GM23338 (cell line): Measurements from ENCODE around the gene NCKAP5.

Experiments used
- CREB1 ChIP-seq: fragments of 250-450 bp; sonication (Bioruptor Pico); IDR thresholded peaks from 2 replicates; pipeline ENCODE4 v1.5.0; 2020; ENCODE audit warnings: low read depth, mild to moderate bottlenecking, moderate library complexity
- ETS1 ChIP-seq: IDR thresholded peaks from 2 replicates; pipeline ENCODE4 v1.6.1; 2016; ENCODE audit warnings: antibody characterized with exemption
- EZH2 ChIP-seq: fragments of 200-600 bp; sonication (generic); IDR thresholded peaks from one replicate; pipeline ENCODE4 v1.8.0; 2017; ENCODE audit warnings: antibody characterized with exemption, mild to moderate bottlenecking, low read depth; ENCODE audit not compliant: unreplicated experiment
- EZH2phosphoT487 ChIP-seq: fragments of 200-600 bp; sonication (generic); IDR thresholded peaks from one replicate; pipeline ENCODE4 v1.8.1; 2018; ENCODE audit warnings: antibody characterized with exemption; ENCODE audit not compliant: unreplicated experiment
- JUNB ChIP-seq: IDR thresholded peaks from one replicate; pipeline ENCODE4 v1.6.1; 2016; ENCODE audit warnings: antibody characterized with exemption; ENCODE audit not compliant: unreplicated experiment
- NANOG ChIP-seq: IDR thresholded peaks from 2 replicates; pipeline ENCODE4 v1.6.1; 2016; ENCODE audit warnings: antibody characterized with exemption, borderline replicate concordance
- POLR2AphosphoS5 ChIP-seq: IDR thresholded peaks from 2 replicates; pipeline ENCODE4 v1.6.1; 2016; ENCODE audit warnings: antibody characterized with exemption, low read depth
- STAT1 ChIP-seq: IDR thresholded peaks from one replicate; pipeline ENCODE4 v1.6.1; 2016; ENCODE audit warnings: antibody characterized with exemption; ENCODE audit not compliant: unreplicated experiment
- ZNF331 ChIP-seq: fragments of 250-450 bp; sonication (Bioruptor Pico); IDR thresholded peaks from 2 replicates; pipeline ENCODE4 v1.5.0; 2020; ENCODE audit warnings: low read depth, mild to moderate bottlenecking, moderate library complexity
- TF ChIP-seq, protein P1 (sequence below), 2 experiments: fragments of 200-600 bp in 1 of 2; sonication (generic) in 1 of 2; conservative IDR thresholded peaks; 2 replicates each; pipeline versions ENCODE4 v1.5.1 to v1.6.1; 2016 to 2017; ENCODE audit warnings: antibody characterized with exemption in 2 of 2, low read depth in 2 of 2, mild to moderate bottlenecking in 2 of 2, moderate library complexity in 1 of 2
- TF ChIP-seq, protein P2 (sequence below): IDR thresholded peaks from one replicate; pipeline ENCODE4 v1.6.1; 2018; ENCODE audit warnings: antibody characterized with exemption; ENCODE audit not compliant: unreplicated experiment

GRCh38 chr2:133072837-133073694 is 495.2 kb downstream of the NCKAP5 start:
- TF ChIP-seq, protein P1, sequence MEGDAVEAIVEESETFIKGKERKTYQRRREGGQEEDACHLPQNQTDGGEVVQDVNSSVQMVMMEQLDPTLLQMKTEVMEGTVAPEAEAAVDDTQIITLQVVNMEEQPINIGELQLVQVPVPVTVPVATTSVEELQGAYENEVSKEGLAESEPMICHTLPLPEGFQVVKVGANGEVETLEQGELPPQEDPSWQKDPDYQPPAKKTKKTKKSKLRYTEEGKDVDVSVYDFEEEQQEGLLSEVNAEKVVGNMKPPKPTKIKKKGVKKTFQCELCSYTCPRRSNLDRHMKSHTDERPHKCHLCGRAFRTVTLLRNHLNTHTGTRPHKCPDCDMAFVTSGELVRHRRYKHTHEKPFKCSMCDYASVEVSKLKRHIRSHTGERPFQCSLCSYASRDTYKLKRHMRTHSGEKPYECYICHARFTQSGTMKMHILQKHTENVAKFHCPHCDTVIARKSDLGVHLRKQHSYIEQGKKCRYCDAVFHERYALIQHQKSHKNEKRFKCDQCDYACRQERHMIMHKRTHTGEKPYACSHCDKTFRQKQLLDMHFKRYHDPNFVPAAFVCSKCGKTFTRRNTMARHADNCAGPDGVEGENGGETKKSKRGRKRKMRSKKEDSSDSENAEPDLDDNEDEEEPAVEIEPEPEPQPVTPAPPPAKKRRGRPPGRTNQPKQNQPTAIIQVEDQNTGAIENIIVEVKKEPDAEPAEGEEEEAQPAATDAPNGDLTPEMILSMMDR (conservative IDR thresholded peaks at IDR 0.05; ENCODE audit: low read depth in 2 of 2), result no peak
- TF ChIP-seq EZH2phosphoT487, result no peak
- TF ChIP-seq, protein P2, sequence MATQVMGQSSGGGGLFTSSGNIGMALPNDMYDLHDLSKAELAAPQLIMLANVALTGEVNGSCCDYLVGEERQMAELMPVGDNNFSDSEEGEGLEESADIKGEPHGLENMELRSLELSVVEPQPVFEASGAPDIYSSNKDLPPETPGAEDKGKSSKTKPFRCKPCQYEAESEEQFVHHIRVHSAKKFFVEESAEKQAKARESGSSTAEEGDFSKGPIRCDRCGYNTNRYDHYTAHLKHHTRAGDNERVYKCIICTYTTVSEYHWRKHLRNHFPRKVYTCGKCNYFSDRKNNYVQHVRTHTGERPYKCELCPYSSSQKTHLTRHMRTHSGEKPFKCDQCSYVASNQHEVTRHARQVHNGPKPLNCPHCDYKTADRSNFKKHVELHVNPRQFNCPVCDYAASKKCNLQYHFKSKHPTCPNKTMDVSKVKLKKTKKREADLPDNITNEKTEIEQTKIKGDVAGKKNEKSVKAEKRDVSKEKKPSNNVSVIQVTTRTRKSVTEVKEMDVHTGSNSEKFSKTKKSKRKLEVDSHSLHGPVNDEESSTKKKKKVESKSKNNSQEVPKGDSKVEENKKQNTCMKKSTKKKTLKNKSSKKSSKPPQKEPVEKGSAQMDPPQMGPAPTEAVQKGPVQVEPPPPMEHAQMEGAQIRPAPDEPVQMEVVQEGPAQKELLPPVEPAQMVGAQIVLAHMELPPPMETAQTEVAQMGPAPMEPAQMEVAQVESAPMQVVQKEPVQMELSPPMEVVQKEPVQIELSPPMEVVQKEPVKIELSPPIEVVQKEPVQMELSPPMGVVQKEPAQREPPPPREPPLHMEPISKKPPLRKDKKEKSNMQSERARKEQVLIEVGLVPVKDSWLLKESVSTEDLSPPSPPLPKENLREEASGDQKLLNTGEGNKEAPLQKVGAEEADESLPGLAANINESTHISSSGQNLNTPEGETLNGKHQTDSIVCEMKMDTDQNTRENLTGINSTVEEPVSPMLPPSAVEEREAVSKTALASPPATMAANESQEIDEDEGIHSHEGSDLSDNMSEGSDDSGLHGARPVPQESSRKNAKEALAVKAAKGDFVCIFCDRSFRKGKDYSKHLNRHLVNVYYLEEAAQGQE, result no peak
- TF ChIP-seq EZH2, result no peak
- no peak for TF ChIP-seq JUNB
- TF ChIP-seq ETS1, result no peak
- TF ChIP-seq POLR2AphosphoS5, result no peak
- no peak for TF ChIP-seq CREB1
- no peak for TF ChIP-seq ZNF331
- TF ChIP-seq STAT1, result no peak
- no peak for TF ChIP-seq NANOG
